C4-2B (cell line): ENCODE results near the gene TRAPPC13.

ENCODE experiments used
- ZFX ChIP-seq: fragments of 450-650 bp; IDR thresholded peaks from 2 replicates; pipeline ENCODE4 v1.6.1; 2017
- TF ChIP-seq, protein P1 (sequence below): fragments of 450-650 bp; conservative IDR thresholded peaks from 2 replicates; pipeline ENCODE4 v1.5.1; 2017; ENCODE audit warnings: mild to moderate bottlenecking

DNA sequence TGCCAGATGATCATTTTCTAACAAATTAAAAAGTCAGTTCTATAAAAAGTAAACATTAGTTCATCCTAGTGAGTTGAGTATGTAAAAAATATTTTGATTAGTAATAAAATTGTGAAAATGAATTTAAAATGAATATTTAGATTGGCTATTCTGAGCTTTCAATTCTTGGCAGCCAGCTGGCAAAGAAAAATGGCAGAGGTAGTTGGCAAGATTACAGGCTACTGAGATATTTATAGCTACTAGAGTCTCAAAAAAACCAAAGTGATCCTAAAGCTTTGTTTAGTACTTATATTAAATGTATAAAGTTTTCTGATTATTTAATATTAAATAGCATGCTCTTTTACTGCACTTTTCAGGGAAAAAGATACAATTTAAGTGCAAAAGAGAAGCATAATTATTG lies 72.1 kb downstream of the TRAPPC13 start:
- TF ChIP-seq, protein P1, sequence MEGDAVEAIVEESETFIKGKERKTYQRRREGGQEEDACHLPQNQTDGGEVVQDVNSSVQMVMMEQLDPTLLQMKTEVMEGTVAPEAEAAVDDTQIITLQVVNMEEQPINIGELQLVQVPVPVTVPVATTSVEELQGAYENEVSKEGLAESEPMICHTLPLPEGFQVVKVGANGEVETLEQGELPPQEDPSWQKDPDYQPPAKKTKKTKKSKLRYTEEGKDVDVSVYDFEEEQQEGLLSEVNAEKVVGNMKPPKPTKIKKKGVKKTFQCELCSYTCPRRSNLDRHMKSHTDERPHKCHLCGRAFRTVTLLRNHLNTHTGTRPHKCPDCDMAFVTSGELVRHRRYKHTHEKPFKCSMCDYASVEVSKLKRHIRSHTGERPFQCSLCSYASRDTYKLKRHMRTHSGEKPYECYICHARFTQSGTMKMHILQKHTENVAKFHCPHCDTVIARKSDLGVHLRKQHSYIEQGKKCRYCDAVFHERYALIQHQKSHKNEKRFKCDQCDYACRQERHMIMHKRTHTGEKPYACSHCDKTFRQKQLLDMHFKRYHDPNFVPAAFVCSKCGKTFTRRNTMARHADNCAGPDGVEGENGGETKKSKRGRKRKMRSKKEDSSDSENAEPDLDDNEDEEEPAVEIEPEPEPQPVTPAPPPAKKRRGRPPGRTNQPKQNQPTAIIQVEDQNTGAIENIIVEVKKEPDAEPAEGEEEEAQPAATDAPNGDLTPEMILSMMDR = no peak
- TF ChIP-seq ZFX = no peak
